Heart right ventricle (tissue), 16 donors: ENCODE results near the gene ZMIZ1. TPM values are rescaled to one million over a fixed set of nuclear protein-coding genes. Genes with fewer than 3 reads are reported as not detected.

Experiments used
- ATAC-seq, 8 donors: fragments of 200-7000 bp; cut with Tn5 transposase; one replicate each; pipeline ENCODE4 v1.9.1; 2020; ENCODE audit warnings: mild to moderate bottlenecking in 8 of 8, moderate library complexity in 8 of 8, moderate number of reproducible peaks in 1 of 8
- DNase-seq, 2 donors: peaks; one replicate each; pipeline ENCODE4 v3.0.0-alpha.2; 2020
- H3K27ac ChIP-seq, 10 donors: fragments of 200-600 bp; sonication (generic) in 2 of 10; one replicate each; pipeline versions ENCODE4 v1.5.0 to v1.8.0; 2020 to 2022; ENCODE audit warnings: mild to moderate bottlenecking in 3 of 10
- H3K27me3 ChIP-seq, 7 donors: fragments of 200-600 bp; one replicate each; pipeline ENCODE4 v1.8.0; 2021 to 2022; ENCODE audit warnings: mild to moderate bottlenecking in 2 of 7
- H3K36me3 ChIP-seq, 9 donors: fragments of 200-600 bp; sonication (generic) in 1 of 9; one replicate each; pipeline versions ENCODE4 v1.5.0 to v1.8.0; 2020 to 2022; ENCODE audit warnings: mild to moderate bottlenecking in 2 of 9
- H3K4me1 ChIP-seq, 9 donors: fragments of 200-600 bp; sonication (generic) in 1 of 9; one replicate each; pipeline versions ENCODE4 v1.5.0 to v1.8.0; 2020 to 2022; ENCODE audit warnings: mild to moderate bottlenecking in 4 of 9
- H3K4me3 ChIP-seq, 10 donors: fragments of 200-600 bp; sonication (generic) in 2 of 10; one replicate each; pipeline versions ENCODE4 v1.5.0 to v1.8.0; 2020 to 2022; ENCODE audit warnings: mild to moderate bottlenecking in 7 of 10, moderate library complexity in 2 of 10
- H3K9me3 ChIP-seq, 11 donors: fragments of 200-600 bp in 10 of 11; sonication (generic) in 2 of 11; one replicate each; pipeline versions ENCODE4 v1.5.0 to v1.8.0; 2013 to 2022; ENCODE audit warnings: mild to moderate bottlenecking in 2 of 11, control low read depth in 1 of 11, moderate library complexity in 1 of 11
- WGBS, 2 donors: extraction: QIAGEN DNeasy Blood & Tissue Kit; methylation state at CpG; one replicate each; pipeline ENCODE4 v1.1.7; 2013; ENCODE audit warnings: inconsistent platforms in 1 of 2; 5-methylcytosine and 5-hydroxymethylcytosine counted together
- intact Hi-C, 10 donors: fragments of 100-400 bp; cut with DNase I; formaldehyde crosslinking; loops; one replicate each; pipeline versions ENCODE4 v1.11.1 to v1.14.2; 2022
- polyA plus RNA-seq, 2 donors: library from polyadenylated mRNA; stranded (reverse); fragments of 200-250 nt; gene quantifications; one replicate each; pipeline ENCODE4 v1.2.3, GENCODE V29; 2013
- total RNA-seq, 10 donors: library from RNA; stranded (reverse); fragmentation: NEBNext Ultra II Directional in 3 of 10; extraction: Animal tissue kit (Norgen Biotek cat#: 25700) in 3 of 10; gene quantifications; one replicate each; pipeline versions ENCODE4 v1.2.1 to v1.2.4, GENCODE V29; 2021 to 2023
- TF ChIP-seq, protein P1 (sequence below), 9 donors: fragments of 200-600 bp; sonication (generic) in 2 of 9; IDR thresholded peaks; one replicate each; pipeline versions ENCODE4 v1.5.0 to v1.8.0; 2021 to 2022; ENCODE audit warnings: antibody characterized with exemption in 9 of 9, mild to moderate bottlenecking in 5 of 9, moderate library complexity in 1 of 9
- donor health status: Arrhythmogenic right ventricular cardiomyopathy.
- donor health status: ischemic (EF 13 %, LVEDD 7.1; RV severe dilation, severe dysfunction).
- donor health status: healthy with polysubstance abuse.
- donor health status: DM: no; HTN: yes; CAD: no.
- donor health status: DM: no; HTN: no; CAD: no.
- donor health status: ischemic (EF 25% LVEDD 6.9; RV normal size, moderate dysfunction).
- donor health status: ischemic (EF 25% LVEDD 5.7; RV mildly dilated, moderate dysfunction).
- donor health status: healthy.
- donor health status: DM: yes; HTN: yes; CAD: no.
- donor health status: Ischemic cardiomyopathy.
- donor health status: ischemic (EF 35%, LVEDD 5.7; RV mildly dilated, moderate dysfunction).
- donor health status: nonischemic (EF 11% LVEDD 7.7; RV severe dilation, severe dysfunction).
- donor health status: DM: yes; HTN: yes; CAD: no.
- donor health status: PGD.
- donor health status: ischemic (EF 29% LVEDD 5.4; RV normal size, mild dysfunction).
- donor health status: nonischemic (EF 23%, LVEDD 6.1; RV moderate dilation, normal function).

Gene ZMIZ1
- total and polyA plus RNA-seq, 12 donors: 24.2 to 61.5 (median 49.8) TPM

DNA sequence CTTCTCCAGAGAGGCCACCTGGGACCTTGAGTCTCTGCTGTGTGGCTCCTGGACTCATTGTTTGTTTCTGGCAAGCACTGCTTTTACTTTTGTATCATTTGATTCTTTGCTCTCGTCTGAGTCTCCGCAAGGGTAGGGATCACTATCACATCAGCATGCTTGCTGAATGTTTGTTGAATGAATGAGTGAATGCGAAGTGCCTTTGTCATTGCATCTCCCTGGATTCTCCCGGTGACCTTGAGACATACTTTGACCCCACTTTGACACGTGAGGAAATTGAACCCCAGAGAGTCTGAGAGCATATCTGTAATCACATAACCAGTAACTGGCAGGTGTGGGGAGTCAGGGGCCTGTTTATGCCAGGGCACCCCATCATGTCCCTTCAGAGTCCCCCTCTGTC lies 92.8 kb downstream of the ZMIZ1 start:
- H3K27me3 ChIP-seq: no peaks in the 10 kb centered on the region
- H3K36me3 ChIP-seq: peaks cover 0 to 40% (median 0%) of the 10 kb centered on the region in 9 donors
- peaks cover 69 to 100% (median 94%) of the 10 kb centered on the region in 9 donors for H3K4me1 ChIP-seq
- ATAC-seq (no peak), DNase-seq (no peak)
- intact Hi-C loops: no loop called here
- 52 to 61% methylated on average over 5 of the region's 5 CpGs for WGBS, 2 donors
- TF ChIP-seq, protein P1, sequence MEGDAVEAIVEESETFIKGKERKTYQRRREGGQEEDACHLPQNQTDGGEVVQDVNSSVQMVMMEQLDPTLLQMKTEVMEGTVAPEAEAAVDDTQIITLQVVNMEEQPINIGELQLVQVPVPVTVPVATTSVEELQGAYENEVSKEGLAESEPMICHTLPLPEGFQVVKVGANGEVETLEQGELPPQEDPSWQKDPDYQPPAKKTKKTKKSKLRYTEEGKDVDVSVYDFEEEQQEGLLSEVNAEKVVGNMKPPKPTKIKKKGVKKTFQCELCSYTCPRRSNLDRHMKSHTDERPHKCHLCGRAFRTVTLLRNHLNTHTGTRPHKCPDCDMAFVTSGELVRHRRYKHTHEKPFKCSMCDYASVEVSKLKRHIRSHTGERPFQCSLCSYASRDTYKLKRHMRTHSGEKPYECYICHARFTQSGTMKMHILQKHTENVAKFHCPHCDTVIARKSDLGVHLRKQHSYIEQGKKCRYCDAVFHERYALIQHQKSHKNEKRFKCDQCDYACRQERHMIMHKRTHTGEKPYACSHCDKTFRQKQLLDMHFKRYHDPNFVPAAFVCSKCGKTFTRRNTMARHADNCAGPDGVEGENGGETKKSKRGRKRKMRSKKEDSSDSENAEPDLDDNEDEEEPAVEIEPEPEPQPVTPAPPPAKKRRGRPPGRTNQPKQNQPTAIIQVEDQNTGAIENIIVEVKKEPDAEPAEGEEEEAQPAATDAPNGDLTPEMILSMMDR (IDR thresholded peaks at IDR 0.05): no peak
- no peaks in the 10 kb centered on the region for H3K9me3 ChIP-seq
- H3K4me3 ChIP-seq: no peak overlapping the region
- peak overlapping the region in 8 of 10 donors; percentile 80 to 98 (median 93) for H3K27ac ChIP-seq

GRCh38 chr10:79162022-79162421 lies 93.3 kb downstream of the ZMIZ1 start:
- TF ChIP-seq, protein P1 (IDR thresholded peaks at IDR 0.05): no peak
- H3K9me3 ChIP-seq: no peaks in the 10 kb centered on the region
- peaks cover 66 to 100% (median 93%) of the 10 kb centered on the region in 9 donors for H3K4me1 ChIP-seq
- H3K36me3 ChIP-seq: peaks cover 0 to 44% (median 0%) of the 10 kb centered on the region in 9 donors
- WGBS, 2 donors: 96% methylated on average over 12 of the region's 12 CpGs
- ATAC-seq (no peak), DNase-seq (no peak)
- H3K27ac ChIP-seq: peak overlapping the region in 6 of 10 donors; percentile 82 to 98 (median 94)
- no peak overlapping the region for H3K4me3 ChIP-seq
- H3K27me3 ChIP-seq: no peaks in the 10 kb centered on the region
- intact Hi-C loops: no loop called here

GRCh38 chr10:79162861-79163665 lies 94.3 kb downstream of the ZMIZ1 start:
- H3K36me3 ChIP-seq: peaks cover 0 to 55% (median 0%) of the 10 kb centered on the region in 9 donors
- ATAC-seq (no peak), DNase-seq (no peak)
- intact Hi-C loops: no loop called here
- peak overlapping the region in 5 of 10 donors; percentile 27 to 95 (median 94) for H3K27ac ChIP-seq
- peaks cover 60 to 100% (median 93%) of the 10 kb centered on the region in 9 donors for H3K4me1 ChIP-seq
- TF ChIP-seq, protein P1 (IDR thresholded peaks at IDR 0.05): no peak
- no peak overlapping the region for H3K4me3 ChIP-seq
- no peaks in the 10 kb centered on the region for H3K9me3 ChIP-seq
- 55% methylated on average over 17 of the region's 17 CpGs for whole genome bisulfite sequencing, 2 donors
- H3K27me3 ChIP-seq: no peaks in the 10 kb centered on the region

GRCh38 chr10:79163666-79163975 lies 94.9 kb downstream of the ZMIZ1 start:
- Histone ChIP-seq H3K4me3 (no peak overlapping the region), H3K4me1 (peaks cover 54 to 100% (median 88%) of the 10 kb centered on the region in 9 donors), H3K27ac (peak overlapping the region in 4 of 10 donors; percentile 34 to 95 (median 94)), H3K27me3 (no peaks in the 10 kb centered on the region), H3K36me3 (peaks cover 0 to 60% (median 0%) of the 10 kb centered on the region in 9 donors), H3K9me3 (no peaks in the 10 kb centered on the region)
- TF ChIP-seq, protein P1 (IDR thresholded peaks at IDR 0.05): no peak
- no peak for DNase-seq
- intact Hi-C loops: no loop called here
- ATAC-seq: no peak
- 81 to 83% methylated on average over 8 of the region's 8 CpGs for WGBS, 2 donors
